DOHH2 (cell line): Measurements from ENCODE around the gene SLC6A6.

Experiments
- CTCF ChIP-seq: fragments of 200-600 bp; sonication (generic); IDR thresholded peaks from one replicate; pipeline ENCODE4 v1.5.1; 2014; ENCODE audit warnings: antibody characterized with exemption, mild to moderate bottlenecking, low read depth, low read length; ENCODE audit not compliant: poor library complexity, severe bottlenecking
- EZH2phosphoT487 ChIP-seq: fragments of 200-600 bp; sonication (generic); IDR thresholded peaks from 2 replicates; pipeline ENCODE4 v1.6.1; 2017; ENCODE audit warnings: borderline replicate concordance, mild to moderate bottlenecking, antibody characterized with exemption, low read length, moderate library complexity, mixed read lengths

- TF ChIP-seq CTCF (no peak), EZH2phosphoT487 (no peak)
These were observed 79.9 kb downstream of the SLC6A6 start for GRCh38 chr3:14482271-14482721.
